CD4-positive, alpha-beta T cell (primary cell): ENCODE results near the gene ILKAP. TPM values are rescaled to one million over a fixed set of nuclear protein-coding genes. Genes with fewer than 3 reads are reported as not detected.

Experiments used
- ATAC-seq: fragments of 200-7000 bp; cut with Tn5 transposase; one replicate; pipeline ENCODE4 v1.10.0; 2022; ENCODE audit warnings: mild to moderate bottlenecking; ENCODE audit not compliant: poor library complexity
- CTCF ChIA-PET: fragments of 350-600 bp; sonication (Branson Sonifier 250); formaldehyde crosslinking; loops from one replicate; lab custom pipeline; 2021; ENCODE audit warnings: antibody characterized with exemption, inconsistent platforms; lab: Charles Lee
- POLR2A ChIA-PET: fragments of 350-600 bp; sonication (Branson Sonifier 250); formaldehyde crosslinking; loops from one replicate; lab custom pipeline; 2021; ENCODE audit warnings: antibody characterized with exemption, inconsistent platforms; lab: Charles Lee
- DNase-seq, 14 experiments: peaks; one replicate each; pipeline ENCODE4 v3.0.0-alpha.2; 2013 to 2020; ENCODE audit warnings: mixed read lengths in 2 of 14
- H3K27ac ChIP-seq, 2 donors: one replicate each; pipeline versions ENCODE4 v1.5.1 to v1.7.0; 2013; ENCODE audit warnings: low read length in 2 of 2, low read depth in 1 of 2, mild to moderate bottlenecking in 1 of 2
- H3K27me3 ChIP-seq, 2 experiments: 1 replicate in 1 of 2; 2 replicates in 1 of 2; pipeline versions ENCODE4 v1.6.1 to v1.7.0; 2013; ENCODE audit warnings: low read length in 2 of 2, control low read depth in 1 of 2, mild to moderate bottlenecking in 1 of 2, moderate library complexity in 1 of 2; ENCODE audit not compliant: insufficient read depth in 2 of 2, control insufficient read depth in 1 of 2
- H3K36me3 ChIP-seq: one replicate; pipeline ENCODE4 v1.6.1; 2013; ENCODE audit warnings: low read length, control low read depth; ENCODE audit not compliant: insufficient read depth
- H3K4me1 ChIP-seq: one replicate; pipeline ENCODE4 v1.6.1; 2013; ENCODE audit warnings: low read length, control low read depth; ENCODE audit not compliant: insufficient read depth
- H3K4me3 ChIP-seq: one replicate; pipeline ENCODE4 v1.5.1; 2013; ENCODE audit warnings: mild to moderate bottlenecking, low read length, moderate library complexity
- H3K9me3 ChIP-seq, 2 experiments: 1 replicate in 1 of 2; 2 replicates in 1 of 2; pipeline versions ENCODE4 v1.6.1 to v1.7.0; 2013; ENCODE audit warnings: low read length in 2 of 2, mild to moderate bottlenecking in 2 of 2, control low read depth in 1 of 2, moderate library complexity in 1 of 2; ENCODE audit not compliant: control insufficient read depth in 1 of 2, insufficient read depth in 1 of 2
- H3K27ac Mint-ChIP-seq: one replicate; pipeline ENCODE4 v1.8.0; 2020; ENCODE audit warnings: mixed read lengths
- H3K27me3 Mint-ChIP-seq: one replicate; pipeline ENCODE4 v1.8.0; 2021; ENCODE audit warnings: mixed read lengths
- H3K36me3 Mint-ChIP-seq: one replicate; pipeline ENCODE4 v1.8.0; 2021; ENCODE audit warnings: low read depth, mixed read lengths
- H3K4me1 Mint-ChIP-seq: one replicate; pipeline ENCODE4 v1.8.0; 2021; ENCODE audit warnings: low read depth, mixed read lengths
- H3K4me3 Mint-ChIP-seq: one replicate; pipeline ENCODE4 v1.8.0; 2020; ENCODE audit warnings: mild to moderate bottlenecking, mixed read lengths
- H3K9me3 Mint-ChIP-seq: one replicate; pipeline ENCODE4 v1.8.0; 2020; ENCODE audit warnings: mixed read lengths
- intact Hi-C, 2 experiments: fragments of 100-400 bp; cut with DNase I in 1 of 2; cut with micrococcal nuclease in 1 of 2; formaldehyde crosslinking; loops; one replicate each; pipeline versions ENCODE4 v1.15.1 to v1.9.0; 2023 to 2025; cut with DNase I, micrococcal nuclease
- total RNA-seq, 174 experiments: library from RNA in 2 of 174; stranded (reverse) in 2 of 174; gene quantifications; one replicate each; pipeline ENCODE4 v1.2.3 and lab custom pipeline; 2021 to 2026
- TF ChIP-seq, protein P1 (sequence below): fragments of 200-600 bp; IDR thresholded peaks from one replicate; pipeline ENCODE4 v1.8.0; 2022; ENCODE audit warnings: antibody characterized with exemption, mild to moderate bottlenecking

The ILKAP gene
- total RNA-seq, 2 experiments from 2014 or later = 133 to 143 TPM

- Mint-ChIP-seq H3K27ac (no peak overlapping the region), H3K9me3 (no peaks in the 10 kb centered on the region), H3K27me3 (no peaks in the 10 kb centered on the region), H3K4me3 (no peak overlapping the region), H3K4me1 (peaks cover 7% of the 10 kb centered on the region), H3K36me3 (no peaks in the 10 kb centered on the region)
- H3K27ac ChIP-seq = no peak overlapping the region
- intact Hi-C loops = no loop called here
- no peaks in the 10 kb centered on the region for H3K9me3 ChIP-seq
- no peaks in the 10 kb centered on the region for H3K27me3 ChIP-seq
- CTCF ChIA-PET = no interaction called here
- H3K4me3 ChIP-seq = no peak overlapping the region
- TF ChIP-seq, protein P1, sequence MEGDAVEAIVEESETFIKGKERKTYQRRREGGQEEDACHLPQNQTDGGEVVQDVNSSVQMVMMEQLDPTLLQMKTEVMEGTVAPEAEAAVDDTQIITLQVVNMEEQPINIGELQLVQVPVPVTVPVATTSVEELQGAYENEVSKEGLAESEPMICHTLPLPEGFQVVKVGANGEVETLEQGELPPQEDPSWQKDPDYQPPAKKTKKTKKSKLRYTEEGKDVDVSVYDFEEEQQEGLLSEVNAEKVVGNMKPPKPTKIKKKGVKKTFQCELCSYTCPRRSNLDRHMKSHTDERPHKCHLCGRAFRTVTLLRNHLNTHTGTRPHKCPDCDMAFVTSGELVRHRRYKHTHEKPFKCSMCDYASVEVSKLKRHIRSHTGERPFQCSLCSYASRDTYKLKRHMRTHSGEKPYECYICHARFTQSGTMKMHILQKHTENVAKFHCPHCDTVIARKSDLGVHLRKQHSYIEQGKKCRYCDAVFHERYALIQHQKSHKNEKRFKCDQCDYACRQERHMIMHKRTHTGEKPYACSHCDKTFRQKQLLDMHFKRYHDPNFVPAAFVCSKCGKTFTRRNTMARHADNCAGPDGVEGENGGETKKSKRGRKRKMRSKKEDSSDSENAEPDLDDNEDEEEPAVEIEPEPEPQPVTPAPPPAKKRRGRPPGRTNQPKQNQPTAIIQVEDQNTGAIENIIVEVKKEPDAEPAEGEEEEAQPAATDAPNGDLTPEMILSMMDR = no peak
- POLR2A ChIA-PET = no interaction called here
- H3K36me3 ChIP-seq = no peaks in the 10 kb centered on the region
- DNase-seq (no peak), ATAC-seq (no peak)
- peaks cover 11% of the 10 kb centered on the region for H3K4me1 ChIP-seq
Observed at GRCh38 chr2:238137885-238138284, 65.6 kb downstream of the ILKAP start.

DNA sequence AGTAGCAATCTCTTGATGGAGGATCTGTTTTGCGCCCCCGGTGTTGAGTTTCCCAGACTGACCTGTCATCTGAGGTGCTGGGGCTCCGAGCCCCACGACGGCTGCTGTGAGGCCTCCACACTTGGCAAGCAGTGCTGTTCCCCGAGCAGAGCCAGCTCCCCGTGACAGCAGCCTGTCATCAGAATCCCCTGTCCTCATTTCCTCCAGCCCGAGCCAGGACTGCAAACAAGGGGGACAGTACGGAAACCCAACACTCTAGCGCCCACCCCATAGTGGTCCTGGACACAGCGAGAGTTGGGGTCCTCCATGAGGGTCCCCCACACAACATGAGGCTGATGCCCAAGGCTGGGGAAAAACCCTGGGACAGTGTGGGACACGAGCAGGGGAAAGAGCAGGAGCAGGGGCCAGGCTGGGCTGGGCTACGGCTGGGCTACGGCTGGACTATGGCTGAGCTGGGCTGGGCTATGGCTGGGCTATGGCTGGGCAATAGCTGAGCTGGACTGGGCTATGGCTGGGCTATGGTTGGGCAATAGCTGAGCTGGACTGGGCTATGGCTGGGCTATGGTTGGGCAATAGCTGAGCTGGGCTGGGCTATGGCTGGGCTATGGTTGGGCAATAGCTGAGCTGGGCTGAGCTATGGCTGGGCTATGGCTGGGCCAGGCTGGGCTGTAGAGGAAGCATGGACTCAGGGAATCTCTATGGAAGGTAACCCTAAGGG, 66.5 kb downstream of the ILKAP start:
- TF ChIP-seq, protein P1 = no peak
- CTCF ChIA-PET = no interaction called here
- POLR2A ChIA-PET = no interaction called here
- no peak for ATAC-seq
- Mint-ChIP-seq H3K4me1 (peaks cover 5% of the 10 kb centered on the region), H3K36me3 (no peaks in the 10 kb centered on the region), H3K27ac (no peak overlapping the region), H3K4me3 (no peak overlapping the region), H3K27me3 (no peaks in the 10 kb centered on the region), H3K9me3 (no peaks in the 10 kb centered on the region)
- H3K36me3 ChIP-seq = no peaks in the 10 kb centered on the region
- H3K27ac ChIP-seq = no peak overlapping the region
- H3K4me3 ChIP-seq = no peak overlapping the region
- no peaks in the 10 kb centered on the region for H3K27me3 ChIP-seq
- H3K9me3 ChIP-seq = no peaks in the 10 kb centered on the region
- DNase-seq = peak in 2 of 14 experiments; percentile 37 to 58
- peaks cover 8% of the 10 kb centered on the region for H3K4me1 ChIP-seq
- intact Hi-C loops = no loop called here

- Mint-ChIP-seq H3K27ac (no peak overlapping the region), H3K4me1 (no peaks in the 10 kb centered on the region), H3K36me3 (no peaks in the 10 kb centered on the region), H3K9me3 (no peaks in the 10 kb centered on the region), H3K27me3 (no peaks in the 10 kb centered on the region), H3K4me3 (no peak overlapping the region)
- TF ChIP-seq, protein P1 = no peak
- ChIA-PET CTCF (no interaction called here), POLR2A (no interaction called here)
- Histone ChIP-seq H3K36me3 (no peaks in the 10 kb centered on the region), H3K4me3 (no peak overlapping the region), H3K4me1 (no peaks in the 10 kb centered on the region), H3K9me3 (no peaks in the 10 kb centered on the region), H3K27me3 (no peaks in the 10 kb centered on the region), H3K27ac (no peak overlapping the region)
- intact Hi-C loops = no loop called here
- no peak for DNase-seq
- ATAC-seq = no peak
Observed at GRCh38 chr2:238135601-238136150, 67.8 kb downstream of the ILKAP start.
